Activated CD8-positive, alpha-beta memory T cell treated with anti-CD3 and anti-CD28 coated beads, Interleukin-2, amount 10 ng/mL, durations not matched to agents 7 days and 5 days (primary cell): Measurements from ENCODE around the gene WDFY4. TPM values are rescaled to one million over a fixed set of nuclear protein-coding genes. Genes with fewer than 3 reads are reported as not detected.

Experiments used
- ATAC-seq: fragments of 150-1000 bp; cut with Tn5 transposase; one replicate; pipeline ENCODE4 v1.10.0; 2021; ENCODE audit warnings: moderate library complexity
- CTCF ChIA-PET: fragments of 350-600 bp; sonication (Branson Sonifier 250); formaldehyde crosslinking; loops from one replicate; lab custom pipeline; 2021; ENCODE audit warnings: antibody characterized with exemption; lab: Charles Lee
- DNase-seq: peaks from one replicate; pipeline ENCODE4 v3.0.0-alpha.2; 2020
- H3K27ac Mint-ChIP-seq: one replicate; pipeline ENCODE4 v1.8.0; 2021; ENCODE audit warnings: mild to moderate bottlenecking, mixed read lengths
- H3K27me3 Mint-ChIP-seq: one replicate; pipeline ENCODE4 v1.8.0; 2021; ENCODE audit warnings: mixed read lengths
- H3K36me3 Mint-ChIP-seq: one replicate; pipeline ENCODE4 v1.8.0; 2021; ENCODE audit warnings: mild to moderate bottlenecking, mixed read lengths
- H3K4me1 Mint-ChIP-seq: one replicate; pipeline ENCODE4 v1.8.0; 2021; ENCODE audit warnings: mixed read lengths
- H3K4me3 Mint-ChIP-seq: one replicate; pipeline ENCODE4 v1.8.0; 2021; ENCODE audit warnings: mild to moderate bottlenecking, moderate library complexity, mixed read lengths
- H3K9me3 Mint-ChIP-seq: one replicate; pipeline ENCODE4 v1.8.0; 2022; ENCODE audit warnings: low read depth, mixed read lengths
- total RNA-seq, 2 experiments: library from RNA; stranded (reverse); gene quantifications; one replicate each; pipeline ENCODE4 v1.2.3, GENCODE V29; 2021

WDFY4 gene
- total RNA-seq, 2 experiments from 2014 or later: 0.06 TPM; not detected in 1

- ATAC-seq (no peak), DNase-seq (no peak)
- no peaks in the 10 kb centered on the region for H3K36me3 Mint-ChIP-seq
- no peak overlapping the region for H3K4me3 Mint-ChIP-seq
- no peak overlapping the region for H3K27ac Mint-ChIP-seq
- CTCF ChIA-PET: no interaction called here
- H3K4me1 Mint-ChIP-seq: no peaks in the 10 kb centered on the region
- H3K27me3 Mint-ChIP-seq: peaks cover 7% of the 10 kb centered on the region
- no peaks in the 10 kb centered on the region for H3K9me3 Mint-ChIP-seq
Observed at GRCh38 chr10:48879451-48879850, 194.8 kb downstream of the WDFY4 start.

GRCh38 chr10:48880016-48880705 is 195.5 kb downstream of the WDFY4 start:
- H3K4me1 Mint-ChIP-seq: no peaks in the 10 kb centered on the region
- ATAC-seq (no peak), DNase-seq (no peak)
- H3K36me3 Mint-ChIP-seq: no peaks in the 10 kb centered on the region
- peaks cover 4% of the 10 kb centered on the region for H3K27me3 Mint-ChIP-seq
- no peak overlapping the region for H3K27ac Mint-ChIP-seq
- no peak overlapping the region for H3K4me3 Mint-ChIP-seq
- no peaks in the 10 kb centered on the region for H3K9me3 Mint-ChIP-seq
- CTCF ChIA-PET: no interaction called here

GRCh38 chr10:48881937-48882336 is 197.3 kb downstream of the WDFY4 start:
- Mint-ChIP-seq H3K4me3 (no peak overlapping the region), H3K36me3 (no peaks in the 10 kb centered on the region), H3K27me3 (no peaks in the 10 kb centered on the region), H3K4me1 (no peaks in the 10 kb centered on the region), H3K9me3 (no peaks in the 10 kb centered on the region), H3K27ac (no peak overlapping the region)
- DNase-seq (no peak), ATAC-seq (no peak)
- CTCF ChIA-PET: no interaction called here

- Mint-ChIP-seq H3K27ac (no peak overlapping the region), H3K27me3 (no peaks in the 10 kb centered on the region), H3K4me1 (no peaks in the 10 kb centered on the region), H3K9me3 (no peaks in the 10 kb centered on the region), H3K4me3 (no peak overlapping the region), H3K36me3 (no peaks in the 10 kb centered on the region)
- DNase-seq (no peak), ATAC-seq (no peak)
- CTCF ChIA-PET: no interaction called here
Observed at GRCh38 chr10:48882881-48883280, 198.2 kb downstream of the WDFY4 start.

- Mint-ChIP-seq H3K4me3 (no peak overlapping the region), H3K27ac (no peak overlapping the region), H3K4me1 (no peaks in the 10 kb centered on the region), H3K36me3 (no peaks in the 10 kb centered on the region), H3K9me3 (no peaks in the 10 kb centered on the region), H3K27me3 (no peaks in the 10 kb centered on the region)
- DNase-seq (no peak), ATAC-seq (no peak)
- CTCF ChIA-PET: no interaction called here
Observed at GRCh38 chr10:48883701-48884100, 199.0 kb downstream of the WDFY4 start.

- DNase-seq (no peak), ATAC-seq (no peak)
- CTCF ChIA-PET: no interaction called here
- Mint-ChIP-seq H3K9me3 (no peaks in the 10 kb centered on the region), H3K4me1 (no peaks in the 10 kb centered on the region), H3K4me3 (no peak overlapping the region), H3K27me3 (no peaks in the 10 kb centered on the region), H3K36me3 (no peaks in the 10 kb centered on the region), H3K27ac (no peak overlapping the region)
Observed at GRCh38 chr10:48884179-48885045, 199.7 kb downstream of the WDFY4 start.

GRCh38 chr10:48885376-48885775 is 200.7 kb downstream of the WDFY4 start:
- Mint-ChIP-seq H3K9me3 (no peaks in the 10 kb centered on the region), H3K4me3 (no peak overlapping the region), H3K27me3 (no peaks in the 10 kb centered on the region), H3K36me3 (no peaks in the 10 kb centered on the region), H3K27ac (no peak overlapping the region), H3K4me1 (no peaks in the 10 kb centered on the region)
- CTCF ChIA-PET: no interaction called here
- ATAC-seq: no peak
- DNase-seq: no peak

- Mint-ChIP-seq H3K27me3 (peaks cover 1% of the 10 kb centered on the region), H3K36me3 (no peaks in the 10 kb centered on the region), H3K27ac (no peak overlapping the region), H3K4me1 (no peaks in the 10 kb centered on the region), H3K4me3 (no peak overlapping the region), H3K9me3 (no peaks in the 10 kb centered on the region)
- CTCF ChIA-PET: no interaction called here
- no peak for DNase-seq
- no peak for ATAC-seq
Observed at GRCh38 chr10:48887982-48888381, 203.3 kb downstream of the WDFY4 start.

- no peak overlapping the region for H3K27ac Mint-ChIP-seq
- no peaks in the 10 kb centered on the region for H3K4me1 Mint-ChIP-seq
- CTCF ChIA-PET: no interaction called here
- H3K36me3 Mint-ChIP-seq: no peaks in the 10 kb centered on the region
- DNase-seq (no peak), ATAC-seq (no peak)
- H3K4me3 Mint-ChIP-seq: no peak overlapping the region
- peaks cover 4% of the 10 kb centered on the region for H3K27me3 Mint-ChIP-seq
- no peaks in the 10 kb centered on the region for H3K9me3 Mint-ChIP-seq
Observed at GRCh38 chr10:48890888-48891850, 206.5 kb downstream of the WDFY4 start.

GRCh38 chr10:48894911-48895802 is 210.5 kb downstream of the WDFY4 start:
- ATAC-seq (no peak), DNase-seq (no peak)
- Mint-ChIP-seq H3K4me1 (no peaks in the 10 kb centered on the region), H3K9me3 (no peaks in the 10 kb centered on the region), H3K27ac (no peak overlapping the region), H3K27me3 (peaks cover 4% of the 10 kb centered on the region), H3K36me3 (no peaks in the 10 kb centered on the region), H3K4me3 (no peak overlapping the region)
- CTCF ChIA-PET: no interaction called here

GRCh38 chr10:48895803-48896195 is 211.1 kb downstream of the WDFY4 start:
- H3K27ac Mint-ChIP-seq: no peak overlapping the region
- peaks cover 4% of the 10 kb centered on the region for H3K27me3 Mint-ChIP-seq
- CTCF ChIA-PET: no interaction called here
- H3K9me3 Mint-ChIP-seq: no peaks in the 10 kb centered on the region
- H3K4me3 Mint-ChIP-seq: no peak overlapping the region
- DNase-seq (no peak), ATAC-seq (no peak)
- no peaks in the 10 kb centered on the region for H3K36me3 Mint-ChIP-seq
- H3K4me1 Mint-ChIP-seq: no peaks in the 10 kb centered on the region

GRCh38 chr10:48896756-48897440 is 212.2 kb downstream of the WDFY4 start:
- Mint-ChIP-seq H3K4me3 (no peak overlapping the region), H3K36me3 (no peaks in the 10 kb centered on the region), H3K9me3 (no peaks in the 10 kb centered on the region), H3K27me3 (peaks cover 4% of the 10 kb centered on the region), H3K4me1 (no peaks in the 10 kb centered on the region), H3K27ac (no peak overlapping the region)
- ATAC-seq (no peak), DNase-seq (no peak)
- CTCF ChIA-PET: no interaction called here
